GM12891 (cell line): ENCODE data around the gene GRHL1.

Source experiments
- PAX5 ChIP-seq: IDR thresholded peaks from 2 replicates; pipeline ENCODE4 v1.6.1; 2011; ENCODE audit warnings: low read length, moderate library complexity, mild to moderate bottlenecking; ENCODE audit not compliant: insufficient read depth, severe bottlenecking
- POLR2A ChIP-seq: IDR thresholded peaks from 2 replicates; pipeline ENCODE4 v1.6.1; 2011; ENCODE audit warnings: low read depth, low read length, control low read depth
- POLR2AphosphoS5 ChIP-seq: IDR thresholded peaks from 2 replicates; pipeline ENCODE4 v1.6.1; 2011; ENCODE audit warnings: low read depth, low read length, control low read depth
- POU2F2 ChIP-seq: IDR thresholded peaks from 2 replicates; pipeline ENCODE4 v1.6.1; 2011; ENCODE audit warnings: low read depth, mild to moderate bottlenecking, control low read depth, low read length, moderate library complexity
- SPI1 ChIP-seq: IDR thresholded peaks from 2 replicates; pipeline ENCODE4 v1.6.1; 2011; ENCODE audit warnings: low read depth, low read length, control low read depth
- TAF1 ChIP-seq: IDR thresholded peaks from 2 replicates; pipeline ENCODE4 v1.6.1; 2011; ENCODE audit warnings: low read depth, low read length, control low read depth

DNA sequence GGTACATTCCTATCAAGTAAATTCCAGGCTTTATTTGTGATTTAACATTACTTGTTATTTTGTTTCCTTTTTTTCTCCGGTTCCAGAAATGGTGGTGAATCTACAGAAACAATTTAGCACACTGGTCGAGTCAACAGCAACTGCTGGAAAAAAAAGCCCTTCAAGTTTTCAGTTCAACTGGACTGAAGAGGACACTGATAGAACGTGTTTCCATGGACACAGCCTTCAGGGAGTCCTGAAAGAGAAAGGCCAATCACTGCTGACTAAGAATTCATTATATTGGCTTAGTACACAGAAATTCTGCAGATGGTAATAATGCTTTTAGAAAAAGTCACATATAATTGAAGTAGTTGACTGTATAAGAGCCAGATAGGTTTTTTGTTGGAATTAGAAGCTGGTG, 32.0 kb upstream of the GRHL1 start:
- no peak for TF ChIP-seq POLR2A
- TF ChIP-seq POLR2AphosphoS5 = no peak
- no peak for TF ChIP-seq POU2F2
- no peak for TF ChIP-seq TAF1
- no peak for TF ChIP-seq SPI1
- no peak for TF ChIP-seq PAX5
